ENCODE measurements around the gene SLC27A5.
"Not testable (repeated sequence)": the region's sequence is repeated elsewhere in the genome, so short reads cannot be mapped to it uniquely, and the experiment has no call there.

The SLC27A5 gene

DNA sequence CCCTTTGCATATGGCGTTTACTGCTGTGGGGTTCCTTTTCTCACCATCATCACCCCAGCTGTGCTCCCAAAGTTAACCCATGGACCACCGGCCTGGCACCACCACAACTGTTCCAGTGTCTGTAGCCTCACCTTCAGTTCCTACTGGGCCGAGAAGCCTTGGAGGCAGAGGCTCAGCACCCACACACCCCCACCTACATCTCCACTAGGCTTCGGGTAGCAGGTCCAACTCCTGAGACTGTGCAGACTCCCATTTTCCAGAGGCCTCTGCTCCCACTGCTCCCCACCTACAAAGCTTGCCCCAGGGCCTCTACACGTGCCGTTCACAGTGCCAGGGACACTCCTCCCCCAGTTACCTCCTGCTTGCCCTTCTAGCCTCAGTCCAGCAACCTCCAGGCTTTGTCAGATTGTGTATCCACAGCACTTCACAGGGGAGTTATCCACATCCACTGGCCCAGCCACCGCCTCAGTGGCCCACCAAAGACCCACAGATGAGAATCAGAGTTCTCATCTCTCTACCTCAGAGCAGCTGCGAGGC lies 14.1 kb downstream of the SLC27A5 start:
- H3K9me3 ChIP-seq (ENCODE audit: control insufficient read depth, low read length) = no peaks in the 10 kb centered on the region
- H3K4me3 ChIP-seq (ENCODE audit: low read length) = no peak overlapping the region
- H3K9ac ChIP-seq (ENCODE audit: low read length) = no peak overlapping the region
- peaks cover 18% of the 10 kb centered on the region for H3K4me1 ChIP-seq (ENCODE audit: control insufficient read depth, insufficient read depth, low read length)
- no peaks in the 10 kb centered on the region for H3K27me3 ChIP-seq (ENCODE audit: control insufficient read depth, insufficient read depth, low read length)
- H3K36me3 ChIP-seq (ENCODE audit: control insufficient read depth, insufficient read depth, low read length) = no peaks in the 10 kb centered on the region

GRCh38 chr19:58492265-58492664 lies 19.5 kb downstream of the SLC27A5 start:
- H3K27me3 ChIP-seq (ENCODE audit: control insufficient read depth, insufficient read depth, low read length) = no peaks in the 10 kb centered on the region
- H3K4me3 ChIP-seq (ENCODE audit: low read length) = no peak overlapping the region
- no peaks in the 10 kb centered on the region for H3K4me1 ChIP-seq (ENCODE audit: control insufficient read depth, insufficient read depth, low read length)
- no peak overlapping the region for H3K9ac ChIP-seq (ENCODE audit: low read length)
- H3K9me3 ChIP-seq (ENCODE audit: control insufficient read depth, low read length) = no peaks in the 10 kb centered on the region
- no peaks in the 10 kb centered on the region for H3K36me3 ChIP-seq (ENCODE audit: control insufficient read depth, insufficient read depth, low read length)

GRCh38 chr19:58491393-58491792 lies 20.4 kb downstream of the SLC27A5 start:
- no peaks in the 10 kb centered on the region for H3K9me3 ChIP-seq (ENCODE audit: control insufficient read depth, low read length)

DNA sequence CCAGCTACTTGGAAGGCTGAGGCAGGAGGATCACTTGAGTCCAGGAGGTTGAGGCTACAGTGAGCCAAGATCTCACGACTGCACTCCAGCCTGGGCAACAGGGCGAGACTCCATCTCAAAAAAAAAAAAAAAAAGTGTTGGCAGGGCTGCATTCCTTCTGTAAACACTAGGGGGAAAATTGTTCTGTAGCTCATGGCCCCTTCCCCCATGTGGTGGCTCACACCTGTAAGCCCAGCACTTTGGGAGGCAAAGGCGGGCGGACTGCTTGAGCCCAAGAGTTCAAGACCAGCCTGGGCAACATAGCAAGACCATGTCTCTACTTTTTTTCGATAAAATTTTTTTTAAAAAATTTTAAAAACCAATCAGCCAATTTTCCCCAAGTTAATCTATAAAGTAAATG lies 27.4 kb downstream of the SLC27A5 start:
- not testable (repeated sequence) for H3K27me3 ChIP-seq (ENCODE audit: control insufficient read depth, insufficient read depth, low read length); H3K36me3 ChIP-seq (ENCODE audit: control insufficient read depth, insufficient read depth, low read length); H3K9ac ChIP-seq (ENCODE audit: low read length); H3K4me3 ChIP-seq (ENCODE audit: low read length); H3K9me3 ChIP-seq (ENCODE audit: control insufficient read depth, low read length); H3K4me1 ChIP-seq (ENCODE audit: control insufficient read depth, insufficient read depth, low read length)

More at GRCh38 chr19:58491393-58491792, 20.4 kb downstream of the SLC27A5 start:
- H3K9ac ChIP-seq (ENCODE audit: low read length) = no peak overlapping the region
- H3K4me3 ChIP-seq (ENCODE audit: low read length) = no peak overlapping the region
- H3K36me3 ChIP-seq (ENCODE audit: control insufficient read depth, insufficient read depth, low read length) = no peaks in the 10 kb centered on the region
- no peaks in the 10 kb centered on the region for H3K4me1 ChIP-seq (ENCODE audit: control insufficient read depth, insufficient read depth, low read length)
- no peaks in the 10 kb centered on the region for H3K27me3 ChIP-seq (ENCODE audit: control insufficient read depth, insufficient read depth, low read length)

GRCh38 chr19:58483776-58484175 lies 28.0 kb downstream of the SLC27A5 start:
- no peaks in the 10 kb centered on the region for H3K4me1 ChIP-seq (ENCODE audit: control insufficient read depth, insufficient read depth, low read length)
- no peak overlapping the region for H3K9ac ChIP-seq (ENCODE audit: low read length)
- H3K27me3 ChIP-seq (ENCODE audit: control insufficient read depth, insufficient read depth, low read length) = no peaks in the 10 kb centered on the region
- no peaks in the 10 kb centered on the region for H3K9me3 ChIP-seq (ENCODE audit: control insufficient read depth, low read length)
- H3K36me3 ChIP-seq (ENCODE audit: control insufficient read depth, insufficient read depth, low read length) = no peaks in the 10 kb centered on the region
- H3K4me3 ChIP-seq (ENCODE audit: low read length) = no peak overlapping the region

GRCh38 chr19:58482372-58482771 lies 29.4 kb downstream of the SLC27A5 start:
- no peaks in the 10 kb centered on the region for H3K9me3 ChIP-seq (ENCODE audit: control insufficient read depth, low read length)
- no peaks in the 10 kb centered on the region for H3K36me3 ChIP-seq (ENCODE audit: control insufficient read depth, insufficient read depth, low read length)
- H3K4me1 ChIP-seq (ENCODE audit: control insufficient read depth, insufficient read depth, low read length) = peaks cover under 1% of the 10 kb centered on the region
- no peak overlapping the region for H3K9ac ChIP-seq (ENCODE audit: low read length)
- no peak overlapping the region for H3K4me3 ChIP-seq (ENCODE audit: low read length)
- H3K27me3 ChIP-seq (ENCODE audit: control insufficient read depth, insufficient read depth, low read length) = no peaks in the 10 kb centered on the region

DNA sequence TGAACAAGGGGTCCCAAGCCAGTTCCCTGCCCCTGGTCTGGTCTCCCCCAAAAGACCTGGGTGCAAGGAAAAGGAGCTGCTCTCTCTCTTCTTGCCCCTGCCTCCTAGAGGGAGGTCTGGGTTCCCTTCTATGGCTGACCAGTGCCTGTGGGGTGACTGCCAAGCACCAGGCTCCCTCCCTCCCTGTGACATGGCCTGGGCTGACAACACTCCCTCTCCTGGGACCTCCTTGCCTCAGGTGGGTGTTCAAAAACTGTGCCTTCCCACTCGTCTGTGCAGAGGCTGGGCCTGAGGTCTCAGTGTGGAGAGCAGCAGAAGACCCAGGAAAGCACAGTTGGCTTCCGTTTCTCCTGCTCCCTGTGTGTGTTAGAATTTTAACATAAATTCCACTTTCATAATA lies 31.0 kb downstream of the SLC27A5 start:
- H3K9me3 ChIP-seq (ENCODE audit: control insufficient read depth, low read length) = no peaks in the 10 kb centered on the region
- H3K27me3 ChIP-seq (ENCODE audit: control insufficient read depth, insufficient read depth, low read length) = no peaks in the 10 kb centered on the region
- no peak overlapping the region for H3K4me3 ChIP-seq (ENCODE audit: low read length)
- H3K4me1 ChIP-seq (ENCODE audit: control insufficient read depth, insufficient read depth, low read length) = peaks cover 11% of the 10 kb centered on the region
- H3K36me3 ChIP-seq (ENCODE audit: control insufficient read depth, insufficient read depth, low read length) = no peaks in the 10 kb centered on the region
- no peak overlapping the region for H3K9ac ChIP-seq (ENCODE audit: low read length)

- H3K9me3 ChIP-seq (ENCODE audit: control insufficient read depth, low read length) = no peaks in the 10 kb centered on the region
- H3K4me3 ChIP-seq (ENCODE audit: low read length) = no peak overlapping the region
- H3K9ac ChIP-seq (ENCODE audit: low read length) = no peak overlapping the region
- no peaks in the 10 kb centered on the region for H3K36me3 ChIP-seq (ENCODE audit: control insufficient read depth, insufficient read depth, low read length)
- H3K27me3 ChIP-seq (ENCODE audit: control insufficient read depth, insufficient read depth, low read length) = no peaks in the 10 kb centered on the region
- H3K4me1 ChIP-seq (ENCODE audit: control insufficient read depth, insufficient read depth, low read length) = peaks cover 11% of the 10 kb centered on the region
Measured at GRCh38 chr19:58480481-58480830, 31.3 kb downstream of the SLC27A5 start.

DNA sequence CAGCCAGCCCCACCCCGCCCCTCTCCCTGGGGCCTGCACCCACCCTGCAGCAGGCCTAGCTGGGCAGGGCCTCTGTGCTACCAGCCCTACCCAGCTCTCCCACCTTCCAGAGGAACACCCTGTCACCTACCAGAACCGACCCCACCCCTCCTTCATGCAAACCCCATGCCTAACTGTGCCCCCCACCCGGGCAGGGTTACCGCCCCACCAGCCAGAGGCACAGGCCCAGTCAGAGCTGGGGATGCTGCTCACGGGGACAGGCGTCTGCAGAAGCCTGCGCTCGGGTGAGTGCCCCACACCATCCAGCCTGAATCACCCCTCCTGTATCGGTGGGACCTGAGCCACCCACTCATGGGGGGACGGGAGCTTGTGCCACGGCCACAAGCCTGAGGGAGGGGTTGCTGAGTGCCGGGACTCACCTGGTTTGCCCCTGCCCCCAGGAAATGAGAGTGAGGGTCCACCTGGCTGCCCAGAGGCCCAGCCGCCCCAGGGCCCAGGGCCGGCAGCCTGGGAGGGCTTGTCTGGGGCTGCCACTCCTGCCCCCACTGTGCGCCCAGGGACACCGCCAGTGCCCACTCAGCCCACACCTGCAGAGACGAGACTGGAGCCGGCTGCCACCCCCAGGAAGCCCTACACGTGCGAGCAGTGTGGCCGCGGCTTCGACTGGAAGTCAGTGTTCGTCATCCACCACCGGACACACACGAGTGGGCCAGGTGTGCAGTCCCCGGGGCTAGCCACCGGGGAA lies 31.9 kb downstream of the SLC27A5 start:
- no peaks in the 10 kb centered on the region for H3K27me3 ChIP-seq (ENCODE audit: control insufficient read depth, insufficient read depth, low read length)
- H3K9me3 ChIP-seq (ENCODE audit: control insufficient read depth, low read length) = no peaks in the 10 kb centered on the region
- no peaks in the 10 kb centered on the region for H3K36me3 ChIP-seq (ENCODE audit: control insufficient read depth, insufficient read depth, low read length)
- peaks cover 11% of the 10 kb centered on the region for H3K4me1 ChIP-seq (ENCODE audit: control insufficient read depth, insufficient read depth, low read length)
- H3K9ac ChIP-seq (ENCODE audit: low read length) = no peak overlapping the region
- H3K4me3 ChIP-seq (ENCODE audit: low read length) = no peak overlapping the region

DNA sequence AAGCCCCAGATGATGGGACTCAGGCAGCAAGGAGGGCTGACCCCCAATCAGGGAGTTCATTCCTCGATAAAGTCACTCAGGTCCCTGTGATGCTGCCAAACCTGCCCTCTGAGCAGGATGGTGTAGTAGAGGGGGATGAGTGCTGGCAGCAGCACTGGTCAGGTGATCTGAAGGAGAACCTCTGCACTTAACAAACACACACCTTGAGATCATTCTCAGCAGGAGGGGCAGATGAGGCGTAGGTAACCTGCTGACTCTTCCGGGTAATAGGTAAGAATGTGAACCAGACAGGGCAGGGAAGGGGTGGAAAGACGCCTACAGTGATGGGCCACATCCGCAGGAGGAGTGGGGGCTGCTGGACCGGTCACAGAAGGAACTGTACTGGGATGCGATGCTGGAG lies 32.5 kb downstream of the SLC27A5 start:
- H3K36me3 ChIP-seq (ENCODE audit: control insufficient read depth, insufficient read depth, low read length) = no peaks in the 10 kb centered on the region
- no peak overlapping the region for H3K4me3 ChIP-seq (ENCODE audit: low read length)
- H3K27me3 ChIP-seq (ENCODE audit: control insufficient read depth, insufficient read depth, low read length) = no peaks in the 10 kb centered on the region
- H3K9me3 ChIP-seq (ENCODE audit: control insufficient read depth, low read length) = no peaks in the 10 kb centered on the region
- no peak overlapping the region for H3K9ac ChIP-seq (ENCODE audit: low read length)
- peaks cover 11% of the 10 kb centered on the region for H3K4me1 ChIP-seq (ENCODE audit: control insufficient read depth, insufficient read depth, low read length)

DNA sequence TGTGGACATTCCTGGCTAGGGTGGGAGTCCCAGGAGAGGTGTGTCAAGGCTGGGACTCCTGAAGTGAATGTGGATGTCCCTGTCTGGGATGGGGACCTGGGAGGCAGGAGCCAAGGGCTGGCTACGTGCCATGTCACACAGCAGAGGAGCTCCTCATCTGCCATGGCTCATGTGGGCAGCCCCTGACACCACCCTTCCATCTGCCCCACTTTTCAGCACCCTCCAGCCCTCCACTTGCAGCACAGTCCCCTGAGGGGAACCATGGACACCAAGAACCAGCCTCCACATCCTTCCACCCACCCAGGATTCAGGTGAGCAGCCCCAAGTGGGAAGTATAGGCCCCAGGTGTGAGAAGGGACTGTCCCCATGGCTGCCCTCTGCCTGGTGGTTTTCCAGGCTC lies 33.9 kb downstream of the SLC27A5 start:
- no peak overlapping the region for H3K9ac ChIP-seq (ENCODE audit: low read length)
- peaks cover 11% of the 10 kb centered on the region for H3K4me1 ChIP-seq (ENCODE audit: control insufficient read depth, insufficient read depth, low read length)
- no peaks in the 10 kb centered on the region for H3K36me3 ChIP-seq (ENCODE audit: control insufficient read depth, insufficient read depth, low read length)
- no peaks in the 10 kb centered on the region for H3K27me3 ChIP-seq (ENCODE audit: control insufficient read depth, insufficient read depth, low read length)
- H3K4me3 ChIP-seq (ENCODE audit: low read length) = no peak overlapping the region
- no peaks in the 10 kb centered on the region for H3K9me3 ChIP-seq (ENCODE audit: control insufficient read depth, low read length)

DNA sequence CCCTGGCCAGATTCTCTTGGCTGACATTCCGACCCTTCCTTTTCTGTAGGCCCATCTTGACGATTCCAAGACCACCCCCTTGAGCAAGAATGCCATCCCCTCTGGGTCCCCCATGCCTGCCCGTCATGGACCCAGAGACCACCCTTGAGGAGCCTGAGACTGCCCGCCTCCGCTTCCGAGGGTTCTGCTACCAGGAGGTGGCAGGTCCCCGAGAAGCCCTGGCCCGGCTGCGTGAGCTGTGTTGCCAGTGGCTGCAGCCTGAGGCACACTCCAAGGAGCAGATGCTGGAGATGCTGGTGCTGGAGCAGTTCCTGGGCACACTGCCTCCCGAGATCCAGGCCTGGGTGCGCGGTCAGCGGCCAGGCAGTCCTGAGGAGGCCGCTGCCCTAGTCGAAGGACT lies 34.7 kb downstream of the SLC27A5 start:
- Histone ChIP-seq H3K27me3 (ENCODE audit: control insufficient read depth, insufficient read depth, low read length) (no peaks in the 10 kb centered on the region), H3K4me3 (ENCODE audit: low read length) (no peak overlapping the region), H3K9ac (ENCODE audit: low read length) (peak overlapping the region; percentile 75), H3K36me3 (ENCODE audit: control insufficient read depth, insufficient read depth, low read length) (no peaks in the 10 kb centered on the region), H3K9me3 (ENCODE audit: control insufficient read depth, low read length) (no peaks in the 10 kb centered on the region), H3K4me1 (ENCODE audit: control insufficient read depth, insufficient read depth, low read length) (peaks cover 11% of the 10 kb centered on the region)
